ENCODE results near the gene SYNJ2.

- no peak for TF ChIP-seq CTCF (IDR thresholded peaks at IDR 0.05)
- no peak for TF ChIP-seq POLR2A (IDR thresholded peaks at IDR 0.05)
- TF ChIP-seq EP300 (IDR thresholded peaks at IDR 0.05), result no peak
Measured at GRCh38 chr6:158041788-158042187, 60.1 kb downstream of the SYNJ2 start.
